Transverse colon (tissue), 4 donors: Measurements from ENCODE around the gene MAML1.

Source experiments
- CTCF ChIP-seq, 5 experiments: fragments of 200-600 bp in 3 of 5; fragments of 450-650 bp in 2 of 5; sonication (generic) in 3 of 5; IDR thresholded peaks; 1 replicate in 2 of 5; 2 replicates in 3 of 5; pipeline ENCODE4 v1.5.1; 2016 to 2017; ENCODE audit warnings: antibody characterized with exemption in 5 of 5, inconsistent platforms in 3 of 5, mild to moderate bottlenecking in 2 of 5, moderate library complexity in 1 of 5
- POLR2A ChIP-seq: fragments of 450-650 bp; IDR thresholded peaks from one replicate; pipeline ENCODE4 v1.6.1; 2016; ENCODE audit warnings: antibody characterized with exemption, mild to moderate bottlenecking, moderate library complexity
- POLR2AphosphoS5 ChIP-seq, 3 donors: sonication (generic); formaldehyde crosslinking; IDR thresholded peaks; one replicate each; pipeline ENCODE4 v1.6.1; 2016; ENCODE audit warnings: antibody characterized with exemption in 3 of 3

- TF ChIP-seq POLR2A (no peak), POLR2AphosphoS5 (IDR thresholded peaks at IDR 0.05) (no peak), CTCF (IDR thresholded peaks at IDR 0.05) (no peak)
Observed at GRCh38 chr5:179792612-179793467, 60.2 kb downstream of the MAML1 start.
